Trophoblast cell (in vitro differentiated cells and primary cell): ENCODE data around the gene PCBP4.

Source experiments
- DNase-seq, 2 donors: peaks; one replicate each; pipeline ENCODE4 v3.0.0-alpha.2; 2016
- H2AFZ ChIP-seq: 2 replicates; pipeline ENCODE4 v1.6.1; 2013; ENCODE audit warnings: low read length, moderate library complexity, mild to moderate bottlenecking; ENCODE audit not compliant: insufficient read depth, poor library complexity
- H2AK5ac ChIP-seq: 2 replicates; pipeline ENCODE4 v1.6.1; 2013; ENCODE audit warnings: mild to moderate bottlenecking, low read length
- H2BK120ac ChIP-seq: 2 replicates; pipeline ENCODE4 v1.6.1; 2013; ENCODE audit warnings: low read length, mild to moderate bottlenecking, moderate library complexity; ENCODE audit not compliant: insufficient read depth, poor library complexity
- H2BK12ac ChIP-seq: 2 replicates; pipeline ENCODE4 v1.6.1; 2013; ENCODE audit warnings: mild to moderate bottlenecking, low read length, moderate library complexity
- H2BK5ac ChIP-seq: 2 replicates; pipeline ENCODE4 v1.6.1; 2013; ENCODE audit warnings: low read length, low read depth, moderate library complexity, mild to moderate bottlenecking; ENCODE audit not compliant: poor library complexity
- H3K14ac ChIP-seq: 2 replicates; pipeline ENCODE4 v1.6.1; 2013; ENCODE audit warnings: mild to moderate bottlenecking, low read length
- H3K18ac ChIP-seq: 2 replicates; pipeline ENCODE4 v1.6.1; 2013; ENCODE audit warnings: mild to moderate bottlenecking, low read length
- H3K23ac ChIP-seq: 2 replicates; pipeline ENCODE4 v1.6.1; 2013; ENCODE audit warnings: low read length
- H3K27ac ChIP-seq: 2 replicates; pipeline ENCODE4 v1.5.1; 2013; ENCODE audit warnings: low read depth, mild to moderate bottlenecking, inconsistent platforms, low read length, moderate library complexity
- H3K27me3 ChIP-seq: 2 replicates; pipeline ENCODE4 v1.6.1; 2013; ENCODE audit warnings: inconsistent platforms, mild to moderate bottlenecking, low read length, moderate library complexity; ENCODE audit not compliant: insufficient read depth
- H3K36me3 ChIP-seq, 2 experiments: 1 replicate in 1 of 2; 2 replicates in 1 of 2; pipeline ENCODE4 v1.6.1; 2013; ENCODE audit warnings: low read length in 2 of 2, mild to moderate bottlenecking in 2 of 2, moderate library complexity in 1 of 2; ENCODE audit not compliant: insufficient read depth in 2 of 2, control insufficient read depth in 1 of 2
- H3K4ac ChIP-seq: 2 replicates; pipeline ENCODE4 v1.6.1; 2013; ENCODE audit warnings: low read depth, mild to moderate bottlenecking, low read length, moderate library complexity
- H3K4me1 ChIP-seq, 2 experiments: 1 replicate in 1 of 2; 2 replicates in 1 of 2; pipeline ENCODE4 v1.6.1; 2013; ENCODE audit warnings: low read length in 2 of 2, mild to moderate bottlenecking in 2 of 2, moderate library complexity in 1 of 2; ENCODE audit not compliant: insufficient read depth in 2 of 2, control insufficient read depth in 1 of 2
- H3K4me2 ChIP-seq: 2 replicates; pipeline ENCODE4 v1.6.1; 2013; ENCODE audit warnings: inconsistent platforms, mild to moderate bottlenecking, low read length, moderate library complexity
- H3K4me3 ChIP-seq: 2 replicates; pipeline ENCODE4 v1.5.1; 2013; ENCODE audit warnings: mild to moderate bottlenecking, low read depth, low read length, inconsistent platforms
- H3K79me1 ChIP-seq: one replicate; pipeline ENCODE4 v1.6.1; 2013; ENCODE audit warnings: low read length
- H3K79me2 ChIP-seq: 2 replicates; pipeline ENCODE4 v1.6.1; 2013; ENCODE audit warnings: low read length, mild to moderate bottlenecking; ENCODE audit not compliant: control insufficient read depth, insufficient read depth, poor library complexity
- H3K9ac ChIP-seq: 2 replicates; pipeline ENCODE4 v1.6.1; 2013; ENCODE audit warnings: mild to moderate bottlenecking, low read length
- H3K9me3 ChIP-seq: 2 replicates; pipeline ENCODE4 v1.6.1; 2013; ENCODE audit warnings: low read depth, mild to moderate bottlenecking, control low read depth, inconsistent platforms, low read length; ENCODE audit not compliant: insufficient read depth
- H4K12ac ChIP-seq: 2 replicates; pipeline ENCODE4 v1.6.1; 2013; ENCODE audit warnings: low read depth, mild to moderate bottlenecking, low read length, moderate library complexity
- H4K8ac ChIP-seq: 2 replicates; pipeline ENCODE4 v1.6.1; 2013; ENCODE audit warnings: low read depth, mild to moderate bottlenecking, low read length, moderate library complexity
- H4K91ac ChIP-seq: one replicate; pipeline ENCODE4 v1.6.1; 2013; ENCODE audit warnings: low read depth, mild to moderate bottlenecking, low read length, moderate library complexity
- WGBS: extraction: QIAGEN DNeasy Blood & Tissue Kit; methylation state at CpG from one replicate; pipeline ENCODE4 v1.1.7; 2013; ENCODE audit warnings: missing lambda C conversion rate; ENCODE audit not compliant: insufficient read length, insufficient coverage; ENCODE audit errors: extremely low coverage; 5-methylcytosine and 5-hydroxymethylcytosine counted together

Gene PCBP4

DNA sequence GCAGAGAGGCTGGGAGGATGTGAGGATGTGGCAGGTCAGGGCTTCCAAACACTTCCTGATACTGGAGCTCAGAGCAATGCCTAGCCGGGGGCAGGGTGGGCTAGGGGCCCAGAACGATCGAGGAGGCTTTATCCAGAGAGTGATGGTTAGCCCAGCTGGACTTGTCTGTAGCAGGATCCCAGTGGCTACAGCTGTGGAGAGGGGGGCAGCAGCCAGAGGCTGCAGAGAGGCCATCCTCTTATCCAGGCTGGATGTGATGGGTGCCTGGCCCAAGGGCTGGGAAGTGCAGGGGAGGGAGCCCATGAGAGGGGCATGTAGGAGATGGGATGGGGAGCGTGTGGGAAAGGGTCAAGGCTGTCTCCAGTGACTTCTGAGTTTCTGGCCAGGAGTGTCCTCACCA lies 20.5 kb downstream of the PCBP4 start:
- Histone ChIP-seq H2AFZ (no peak overlapping the region), H3K27me3 (no peaks in the 10 kb centered on the region), H3K4ac (no peak overlapping the region), H3K36me3 (no peaks in the 10 kb centered on the region), H4K91ac (no peak overlapping the region), H3K79me1 (peaks cover 5% of the 10 kb centered on the region), H2BK120ac (no peak overlapping the region), H2BK5ac (no peak overlapping the region), H4K12ac (no peak overlapping the region), H3K4me1 (peaks cover 4 to 6% of the 10 kb centered on the region in 2 experiments), H3K9ac (no peak overlapping the region), H3K14ac (no peak overlapping the region), H3K4me3 (no peak overlapping the region), H3K79me2 (peaks cover 4% of the 10 kb centered on the region), H3K27ac (no peak overlapping the region), H2BK12ac (no peak overlapping the region), H4K8ac (no peak overlapping the region), H3K18ac (no peak overlapping the region), H3K4me2 (no peak overlapping the region), H3K23ac (no peak overlapping the region), H2AK5ac (no peak overlapping the region), H3K9me3 (no peaks in the 10 kb centered on the region)
- DNase-seq = no peak
- WGBS = no CpG with 5 or more reads among the region's 4 CpGs

DNA sequence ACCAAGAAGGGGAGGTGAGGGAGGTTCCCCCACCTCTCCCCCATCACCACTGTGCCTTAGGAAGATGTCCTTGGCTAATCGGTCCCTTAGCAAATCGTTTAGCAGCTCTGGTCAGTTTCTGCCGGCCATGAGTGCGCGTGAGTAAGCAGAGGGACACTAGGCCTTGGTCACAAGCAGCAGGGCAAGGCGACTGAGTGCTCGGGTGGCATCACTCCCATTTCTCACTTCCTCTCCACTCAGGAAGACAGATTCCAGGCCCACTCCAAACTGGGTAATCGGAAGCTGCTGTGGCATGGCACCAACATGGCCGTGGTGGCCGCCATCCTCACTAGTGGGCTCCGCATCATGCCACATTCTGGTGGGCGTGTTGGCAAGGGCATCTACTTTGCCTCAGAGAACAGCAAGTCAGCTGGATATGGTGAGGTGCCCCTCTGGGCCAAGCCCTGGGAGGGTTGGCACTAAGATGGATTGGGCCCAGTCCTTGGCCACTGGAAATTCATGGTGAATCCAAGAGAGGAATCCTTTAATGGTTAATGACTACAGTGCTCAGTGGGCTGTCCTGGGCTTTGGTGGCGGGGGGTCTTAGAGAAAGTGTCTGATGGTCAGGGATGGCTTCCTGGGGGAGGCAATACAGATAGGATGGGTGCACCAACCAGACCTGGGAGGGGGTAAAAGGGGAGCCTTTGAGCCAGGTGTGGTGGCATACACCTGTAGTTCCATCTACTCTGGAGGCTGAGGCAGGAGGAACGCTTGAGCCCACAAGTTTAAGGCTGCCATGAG lies 21.1 kb downstream of the PCBP4 start:
- Histone ChIP-seq H3K4me3 (no peak overlapping the region), H2AFZ (no peak overlapping the region), H2BK120ac (no peak overlapping the region), H3K9ac (no peak overlapping the region), H3K36me3 (no peaks in the 10 kb centered on the region), H3K23ac (no peak overlapping the region), H3K27me3 (no peaks in the 10 kb centered on the region), H4K8ac (no peak overlapping the region), H3K4me2 (no peak overlapping the region), H4K12ac (no peak overlapping the region), H3K18ac (no peak overlapping the region), H3K27ac (no peak overlapping the region), H3K4me1 (peaks cover 7 to 8% of the 10 kb centered on the region in 2 experiments), H4K91ac (no peak overlapping the region), H2AK5ac (no peak overlapping the region), H3K4ac (no peak overlapping the region), H3K79me2 (peaks cover 4% of the 10 kb centered on the region), H2BK5ac (no peak overlapping the region), H2BK12ac (no peak overlapping the region), H3K9me3 (no peaks in the 10 kb centered on the region), H3K79me1 (peaks cover 5% of the 10 kb centered on the region), H3K14ac (no peak overlapping the region)
- WGBS = no CpG with 5 or more reads among the region's 14 CpGs
- no peak for DNase-seq

DNA sequence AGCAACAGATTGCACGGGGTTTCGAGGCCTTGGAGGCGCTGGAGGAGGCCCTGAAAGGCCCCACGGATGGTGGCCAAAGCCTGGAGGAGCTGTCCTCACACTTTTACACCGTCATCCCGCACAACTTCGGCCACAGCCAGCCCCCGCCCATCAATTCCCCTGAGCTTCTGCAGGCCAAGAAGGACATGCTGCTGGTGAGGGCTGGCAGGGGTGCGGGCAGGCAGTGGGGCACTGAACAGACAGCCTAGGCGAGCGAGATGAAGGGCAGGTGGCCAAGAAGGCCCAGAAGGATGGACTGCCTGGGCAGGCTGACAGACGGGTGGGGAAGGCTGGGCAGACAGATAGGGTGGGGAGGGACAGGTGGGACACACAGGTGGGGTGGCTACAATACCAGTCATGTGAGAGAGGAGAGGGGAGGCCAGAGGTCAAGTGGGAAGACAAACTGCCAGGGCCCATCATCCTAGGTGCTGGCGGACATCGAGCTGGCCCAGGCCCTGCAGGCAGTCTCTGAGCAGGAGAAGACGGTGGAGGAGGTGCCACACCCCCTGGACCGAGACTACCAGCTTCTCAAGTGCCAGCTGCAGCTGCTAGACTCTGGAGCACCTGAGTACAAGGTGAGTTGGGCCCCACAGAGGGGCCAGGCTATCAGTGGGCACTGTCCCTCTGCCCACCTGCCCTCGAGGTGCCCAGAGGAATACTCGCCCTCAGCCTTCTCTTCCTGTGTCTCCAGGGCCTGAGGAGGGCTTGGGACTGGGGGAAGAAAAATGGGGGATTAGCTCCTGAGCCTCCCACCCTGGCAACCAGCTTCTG lies 22.0 kb downstream of the PCBP4 start:
- Histone ChIP-seq H3K23ac (no peak overlapping the region), H3K4ac (no peak overlapping the region), H3K79me2 (peaks cover 4% of the 10 kb centered on the region), H2AFZ (no peak overlapping the region), H2BK5ac (no peak overlapping the region), H3K4me1 (peaks cover 12 to 14% of the 10 kb centered on the region in 2 experiments), H2BK12ac (no peak overlapping the region), H2AK5ac (no peak overlapping the region), H4K91ac (no peak overlapping the region), H2BK120ac (no peak overlapping the region), H3K9me3 (no peaks in the 10 kb centered on the region), H4K12ac (no peak overlapping the region), H3K27me3 (no peaks in the 10 kb centered on the region), H3K4me2 (no peak overlapping the region), H3K4me3 (no peak overlapping the region), H4K8ac (no peak overlapping the region), H3K18ac (no peak overlapping the region), H3K14ac (no peak overlapping the region), H3K9ac (no peak overlapping the region), H3K36me3 (no peaks in the 10 kb centered on the region), H3K27ac (no peak overlapping the region), H3K79me1 (peaks cover 5% of the 10 kb centered on the region)
- DNase-seq = no peak
- no CpG with 5 or more reads among the region's 18 CpGs for WGBS

DNA sequence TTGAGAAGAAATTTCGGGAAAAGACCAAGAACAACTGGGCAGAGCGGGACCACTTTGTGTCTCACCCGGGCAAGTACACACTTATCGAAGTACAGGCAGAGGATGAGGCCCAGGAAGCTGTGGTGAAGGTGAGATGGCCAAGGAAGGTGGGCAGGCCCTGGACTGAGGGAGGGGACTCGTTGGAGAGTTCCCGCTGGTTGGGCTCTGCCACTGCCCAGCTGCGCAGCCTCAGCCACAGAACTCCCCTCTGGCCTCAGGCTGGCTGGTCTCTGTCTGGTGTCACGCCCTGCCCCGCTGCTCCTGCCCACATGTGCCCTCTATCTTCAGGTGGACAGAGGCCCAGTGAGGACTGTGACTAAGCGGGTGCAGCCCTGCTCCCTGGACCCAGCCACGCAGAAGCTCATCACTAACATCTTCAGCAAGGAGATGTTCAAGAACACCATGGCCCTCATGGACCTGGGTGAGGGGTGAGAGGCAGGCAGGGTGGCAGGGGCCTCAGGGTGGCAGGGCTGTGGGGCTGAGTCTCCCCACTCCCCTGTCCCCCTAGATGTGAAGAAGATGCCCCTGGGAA lies 22.7 kb downstream of the PCBP4 start:
- H2AFZ ChIP-seq = no peak overlapping the region
- no peaks in the 10 kb centered on the region for H3K9me3 ChIP-seq
- H3K9ac ChIP-seq = no peak overlapping the region
- H4K8ac ChIP-seq = no peak overlapping the region
- H3K27ac ChIP-seq = no peak overlapping the region
- no peak overlapping the region for H2BK12ac ChIP-seq
- no peak overlapping the region for H3K14ac ChIP-seq
- peaks cover 12 to 14% of the 10 kb centered on the region in 2 experiments for H3K4me1 ChIP-seq
- H3K36me3 ChIP-seq = no peaks in the 10 kb centered on the region
- no peak for DNase-seq
- H3K4me3 ChIP-seq = no peak overlapping the region
- H2BK5ac ChIP-seq = no peak overlapping the region
- H2AK5ac ChIP-seq = no peak overlapping the region
- H3K79me2 ChIP-seq = peaks cover 4% of the 10 kb centered on the region
- H3K4ac ChIP-seq = no peak overlapping the region
- H3K27me3 ChIP-seq = no peaks in the 10 kb centered on the region
- H3K23ac ChIP-seq = no peak overlapping the region
- H3K79me1 ChIP-seq = peaks cover 5% of the 10 kb centered on the region
- H3K4me2 ChIP-seq = no peak overlapping the region
- no peak overlapping the region for H4K12ac ChIP-seq
- whole genome bisulfite sequencing = no CpG with 5 or more reads among the region's 11 CpGs
- no peak overlapping the region for H3K18ac ChIP-seq
- H4K91ac ChIP-seq = no peak overlapping the region
- no peak overlapping the region for H2BK120ac ChIP-seq
